GM19397 (cell line): ENCODE results near the gene DMBT1.

Source experiments
- ATAC-seq: cut with Tn5 transposase; IDR thresholded peaks from one replicate; pipeline ENCODE4 v1.9.1; 2021; ENCODE audit warnings: mild to moderate bottlenecking, moderate library complexity; ENCODE audit not compliant: unreplicated experiment

The DMBT1 gene

GRCh38 chr10:122643931-122644534, 83.5 kb downstream of the DMBT1 start:
- no peak for ATAC-seq

GRCh38 chr10:122646511-122647382, 86.2 kb downstream of the DMBT1 start:
- no peak for ATAC-seq

- ATAC-seq: no peak
Observed at GRCh38 chr10:122647383-122647968, 86.9 kb downstream of the DMBT1 start.

- no peak for ATAC-seq
Observed at GRCh38 chr10:122648599-122649428, 88.3 kb downstream of the DMBT1 start.

GRCh38 chr10:122649903-122650302, 89.3 kb downstream of the DMBT1 start:
- ATAC-seq: no peak

GRCh38 chr10:122650331-122650730, 89.8 kb downstream of the DMBT1 start:
- ATAC-seq: no peak

GRCh38 chr10:122655524-122656307, 95.2 kb downstream of the DMBT1 start:
- no peak for ATAC-seq

GRCh38 chr10:122656308-122656705, 95.8 kb downstream of the DMBT1 start:
- no peak for ATAC-seq

- ATAC-seq: no peak
Observed at GRCh38 chr10:122656741-122657140, 96.2 kb downstream of the DMBT1 start.

GRCh38 chr10:122657255-122657654, 96.7 kb downstream of the DMBT1 start:
- no peak for ATAC-seq

- no peak for ATAC-seq
Observed at GRCh38 chr10:122657729-122658128, 97.2 kb downstream of the DMBT1 start.

GRCh38 chr10:122658356-122659049, 97.9 kb downstream of the DMBT1 start:
- no peak for ATAC-seq

- no peak for ATAC-seq
Observed at GRCh38 chr10:122659126-122659525, 98.6 kb downstream of the DMBT1 start.

- no peak for ATAC-seq
Observed at GRCh38 chr10:122659651-122660050, 99.1 kb downstream of the DMBT1 start.

GRCh38 chr10:122660696-122661095, 100.1 kb downstream of the DMBT1 start:
- ATAC-seq: no peak

GRCh38 chr10:122662231-122662630, 101.7 kb downstream of the DMBT1 start:
- no peak for ATAC-seq

- ATAC-seq: no peak
Observed at GRCh38 chr10:122663516-122664130, 103.1 kb downstream of the DMBT1 start.

- no peak for ATAC-seq
Observed at GRCh38 chr10:122664501-122664900, 103.9 kb downstream of the DMBT1 start.

- no peak for ATAC-seq
Observed at GRCh38 chr10:122665329-122665860, 104.8 kb downstream of the DMBT1 start.
